Measurements from ENCODE around the gene PKNOX2.

GRCh38 chr11:125356797-125357196, 192.2 kb downstream of the PKNOX2 start:
- no peak for TF ChIP-seq XRCC5 (IDR thresholded peaks at IDR 0.05; ENCODE audit: low read depth, low read length)
- no peak for TF ChIP-seq POLR2A (conservative IDR thresholded peaks at IDR 0.05)
- no peak for TF ChIP-seq TAF15 (IDR thresholded peaks at IDR 0.05; ENCODE audit: low read depth, low read length)
- TF ChIP-seq ZNF274 (IDR thresholded peaks at IDR 0.05; ENCODE audit: borderline replicate concordance, low read depth, low read length): no peak
- no peak for TF ChIP-seq NFATC3 (IDR thresholded peaks at IDR 0.05)
- TF ChIP-seq ZNF23 (CRISPR knock-in tag; IDR thresholded peaks at IDR 0.05): no peak
- TF ChIP-seq EZH2 (IDR thresholded peaks at IDR 0.05; ENCODE audit: borderline replicate concordance, low read depth, low read length): no peak
- no peak for TF ChIP-seq CHD2 (IDR thresholded peaks at IDR 0.05; ENCODE audit: low read depth, low read length)
- TF ChIP-seq TEAD4 (IDR thresholded peaks at IDR 0.05; ENCODE audit: low read length): no peak
- no peak for TF ChIP-seq TEAD4 (CRISPR knock-in tag; IDR thresholded peaks at IDR 0.05; ENCODE audit: borderline replicate concordance)
- no peak for TF ChIP-seq MAFG (tag; conservative IDR thresholded peaks at IDR 0.05)
- TF ChIP-seq MEIS2 (IDR thresholded peaks at IDR 0.05; ENCODE audit: partially characterized antibody): no peak
- no peak for TF ChIP-seq HCFC1 (IDR thresholded peaks at IDR 0.05; ENCODE audit: low read depth, low read length)
- no peak for TF ChIP-seq CTCF (IDR thresholded peaks at IDR 0.05 in 2 of 3, conservative IDR thresholded peaks at IDR 0.05 in 1 of 3; ENCODE audit: insufficient read depth in 2 of 3, low read depth in 1 of 3, low read length in 3 of 3)
- TF ChIP-seq, protein P1, sequence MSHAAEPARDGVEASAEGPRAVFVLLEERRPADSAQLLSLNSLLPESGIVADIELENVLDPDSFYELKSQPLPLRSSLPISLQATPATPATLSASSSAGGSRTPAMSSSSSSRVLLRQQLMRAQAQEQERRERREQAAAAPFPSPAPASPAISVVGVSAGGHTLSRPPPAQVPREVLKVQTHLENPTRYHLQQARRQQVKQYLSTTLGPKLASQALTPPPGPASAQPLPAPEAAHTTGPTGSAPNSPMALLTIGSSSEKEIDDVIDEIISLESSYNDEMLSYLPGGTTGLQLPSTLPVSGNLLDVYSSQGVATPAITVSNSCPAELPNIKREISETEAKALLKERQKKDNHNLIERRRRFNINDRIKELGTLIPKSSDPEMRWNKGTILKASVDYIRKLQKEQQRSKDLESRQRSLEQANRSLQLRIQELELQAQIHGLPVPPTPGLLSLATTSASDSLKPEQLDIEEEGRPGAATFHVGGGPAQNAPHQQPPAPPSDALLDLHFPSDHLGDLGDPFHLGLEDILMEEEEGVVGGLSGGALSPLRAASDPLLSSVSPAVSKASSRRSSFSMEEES (CRISPR knock-in tag; IDR thresholded peaks at IDR 0.05): no peak
